BJ (cell line): Measurements from ENCODE around the gene ABLIM2. TPM values are rescaled to one million over a fixed set of nuclear protein-coding genes. Genes with fewer than 3 reads are reported as not detected.

ENCODE experiments used
- CTCF ChIA-PET: fragments of 350-600 bp; formaldehyde crosslinking; extraction: SDS; loops from one replicate; lab custom pipeline; 2021; ENCODE audit warnings: antibody characterized with exemption, inconsistent platforms; lab: Yijun Ruan, JAX
- POLR2A ChIA-PET: fragments of 300-600 bp; sonication (Branson Sonifier 250); formaldehyde crosslinking; extraction: SDS; loops from one replicate; lab custom pipeline; 2021; ENCODE audit warnings: antibody characterized with exemption; lab: Charles Lee
- DNase-seq: peaks from one replicate; pipeline ENCODE4 v3.0.0-alpha.2; 2011; ENCODE audit warnings: low read depth
- H3K27me3 ChIP-seq: 2 replicates; pipeline ENCODE4 v1.6.0; 2011; ENCODE audit warnings: low read length; ENCODE audit not compliant: control insufficient read depth, insufficient read depth
- H3K36me3 ChIP-seq: 2 replicates; pipeline ENCODE4 v1.5.1; 2011; ENCODE audit warnings: low read length; ENCODE audit not compliant: control insufficient read depth, insufficient read depth
- H3K4me3 ChIP-seq: 2 replicates; pipeline ENCODE4 v1.5.1; 2011; ENCODE audit warnings: low read depth, mild to moderate bottlenecking, control low read depth, low read length
- polyA plus RNA-seq: library from polyadenylated mRNA; depleted of rRNA; stranded (reverse); fragments of >200 nt; gene quantifications from 2 replicates; pipeline ENCODE4 v1.2.3, GENCODE V29; 2011
- TF ChIP-seq, protein P1 (sequence below): IDR thresholded peaks from 2 replicates; pipeline ENCODE4 v1.5.1; 2011; ENCODE audit warnings: low read depth, mild to moderate bottlenecking, control low read depth, inconsistent platforms, low read length, moderate library complexity; ENCODE audit not compliant: insufficient read depth

The ABLIM2 gene
- polyA plus RNA-seq, 1 experiment = 0.07 TPM

DNA sequence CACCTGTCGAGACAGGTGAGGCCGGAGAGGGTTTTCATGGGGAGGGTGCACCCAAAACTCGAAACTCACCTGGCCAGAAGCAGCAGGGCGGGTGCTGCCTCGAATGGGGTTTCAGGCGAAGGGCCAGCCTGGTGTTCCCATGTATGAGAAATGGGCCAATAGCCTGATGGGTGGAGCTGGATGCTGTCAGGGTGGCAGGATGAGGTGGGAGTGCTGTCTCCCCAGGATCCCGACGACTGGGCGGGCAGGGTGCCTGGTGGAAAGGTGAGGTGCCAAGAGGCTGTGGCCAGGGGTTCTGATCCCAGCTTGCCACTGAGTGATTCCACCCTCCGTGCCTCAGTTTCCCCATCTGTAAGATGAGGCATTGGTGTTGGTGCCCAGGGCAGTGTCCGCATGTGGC, 23.7 kb upstream of the ABLIM2 start:
- ChIA-PET CTCF (interaction anchor here (0.6 to 1.6 kb wide), 3 partner anchors 9 to 438 kb away, joined by 3 to 7 read pairs (median 4); no protein-coding TSS in a partner anchor), POLR2A (no interaction called here)
- Histone ChIP-seq H3K27me3 (peaks cover 9% of the 10 kb centered on the region), H3K4me3 (no peak overlapping the region), H3K36me3 (no peaks in the 10 kb centered on the region)
- TF ChIP-seq, protein P1, sequence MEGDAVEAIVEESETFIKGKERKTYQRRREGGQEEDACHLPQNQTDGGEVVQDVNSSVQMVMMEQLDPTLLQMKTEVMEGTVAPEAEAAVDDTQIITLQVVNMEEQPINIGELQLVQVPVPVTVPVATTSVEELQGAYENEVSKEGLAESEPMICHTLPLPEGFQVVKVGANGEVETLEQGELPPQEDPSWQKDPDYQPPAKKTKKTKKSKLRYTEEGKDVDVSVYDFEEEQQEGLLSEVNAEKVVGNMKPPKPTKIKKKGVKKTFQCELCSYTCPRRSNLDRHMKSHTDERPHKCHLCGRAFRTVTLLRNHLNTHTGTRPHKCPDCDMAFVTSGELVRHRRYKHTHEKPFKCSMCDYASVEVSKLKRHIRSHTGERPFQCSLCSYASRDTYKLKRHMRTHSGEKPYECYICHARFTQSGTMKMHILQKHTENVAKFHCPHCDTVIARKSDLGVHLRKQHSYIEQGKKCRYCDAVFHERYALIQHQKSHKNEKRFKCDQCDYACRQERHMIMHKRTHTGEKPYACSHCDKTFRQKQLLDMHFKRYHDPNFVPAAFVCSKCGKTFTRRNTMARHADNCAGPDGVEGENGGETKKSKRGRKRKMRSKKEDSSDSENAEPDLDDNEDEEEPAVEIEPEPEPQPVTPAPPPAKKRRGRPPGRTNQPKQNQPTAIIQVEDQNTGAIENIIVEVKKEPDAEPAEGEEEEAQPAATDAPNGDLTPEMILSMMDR = no peak
- no peak for DNase-seq

DNA sequence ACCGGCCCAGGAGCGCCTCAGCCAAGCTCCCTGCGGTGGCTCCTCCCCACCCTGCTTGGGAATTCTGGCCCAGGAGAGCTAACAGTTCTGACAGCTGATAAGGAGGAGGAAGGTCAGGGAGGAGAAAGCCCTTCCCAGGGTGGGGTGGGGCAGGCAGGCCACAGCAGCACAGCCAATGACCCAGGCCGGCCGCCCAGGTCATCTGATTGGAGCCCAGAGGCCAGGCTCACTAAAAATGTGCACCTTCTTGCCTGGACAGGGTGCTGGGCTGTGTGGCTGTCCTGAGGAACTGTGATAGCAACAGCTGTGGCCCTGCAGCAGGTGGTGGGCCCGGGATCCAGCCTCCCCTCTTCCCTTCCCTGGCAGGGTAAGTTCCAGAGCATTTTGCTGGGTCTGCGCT, 23.2 kb upstream of the ABLIM2 start:
- Histone ChIP-seq H3K27me3 (peaks cover 8% of the 10 kb centered on the region), H3K4me3 (no peak overlapping the region), H3K36me3 (no peaks in the 10 kb centered on the region)
- POLR2A ChIA-PET = no interaction called here
- DNase-seq = no peak
- CTCF ChIA-PET = interaction anchor here (0.6 to 7.0 kb wide), 4 partner anchors 10 to 437 kb away, joined by 3 to 80 read pairs (median 6); no protein-coding TSS in a partner anchor
- TF ChIP-seq, protein P1 = no peak

DNA sequence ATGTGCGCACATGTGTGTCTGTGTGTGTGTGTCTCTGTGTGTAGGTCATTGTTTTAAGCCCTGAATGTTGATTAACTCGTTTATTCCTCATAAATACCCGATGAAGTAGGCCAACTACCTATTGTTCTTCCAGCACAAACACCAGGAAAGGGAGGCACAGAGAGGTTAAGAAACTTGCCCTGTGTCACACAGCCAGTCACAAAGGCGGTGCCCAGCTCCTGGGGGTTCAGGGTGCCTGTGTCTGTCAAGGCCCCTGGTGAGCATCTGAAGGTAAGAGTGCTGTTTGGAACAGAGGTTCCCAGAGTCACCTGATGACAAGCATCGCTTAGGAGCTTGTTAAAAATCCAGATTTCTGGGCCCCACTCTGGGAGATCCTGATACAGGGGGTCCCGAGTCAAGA, 22.5 kb upstream of the ABLIM2 start:
- H3K27me3 ChIP-seq = peaks cover 7% of the 10 kb centered on the region
- CTCF ChIA-PET = interaction anchor here (1.6 to 7.0 kb wide), 2 partner anchors 58 to 222 kb away, joined by 7 to 80 read pairs; no protein-coding TSS in a partner anchor
- POLR2A ChIA-PET = no interaction called here
- H3K36me3 ChIP-seq = no peaks in the 10 kb centered on the region
- no peak for DNase-seq
- TF ChIP-seq, protein P1 = no peak
- H3K4me3 ChIP-seq = no peak overlapping the region

DNA sequence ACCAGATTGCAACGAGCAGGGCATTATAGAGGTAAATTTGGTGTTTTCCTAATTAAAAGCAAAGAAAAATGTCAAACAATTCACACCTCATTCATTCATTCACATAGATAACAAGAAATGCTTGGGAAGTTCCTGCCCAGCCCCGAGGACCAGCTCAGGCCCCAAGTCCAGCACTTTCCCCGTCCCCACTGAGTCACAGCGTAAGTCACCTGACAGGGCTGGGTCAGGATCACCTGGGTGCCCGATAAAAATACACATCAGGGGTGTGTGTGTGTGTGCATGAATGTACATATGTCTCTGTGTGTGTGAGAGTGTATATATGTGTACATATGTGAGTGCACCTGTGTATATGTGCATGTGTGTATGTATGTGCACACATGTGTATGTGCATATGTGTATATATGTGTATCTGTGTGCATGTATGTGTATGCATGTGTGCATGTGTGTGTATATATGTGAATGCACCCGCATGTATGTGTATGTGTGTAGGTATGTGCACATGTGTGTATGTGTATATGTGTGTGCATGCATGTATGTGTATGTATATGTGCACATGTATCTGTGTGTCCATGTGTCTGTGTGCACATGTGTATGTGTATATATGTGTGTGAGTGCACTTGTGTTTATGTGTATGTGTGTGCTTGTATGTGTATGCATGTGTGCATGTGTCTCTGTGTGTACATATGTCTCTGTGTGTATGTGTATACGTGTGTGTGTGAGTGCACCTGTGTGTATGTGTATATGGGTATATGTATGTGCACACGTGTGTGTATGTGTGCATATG, 21.9 kb upstream of the ABLIM2 start:
- DNase-seq = no peak
- POLR2A ChIA-PET = no interaction called here
- CTCF ChIA-PET = interaction anchor here (0.8 to 7.0 kb wide), 2 partner anchors 58 to 223 kb away, joined by 5 to 80 read pairs; no protein-coding TSS in a partner anchor

DNA sequence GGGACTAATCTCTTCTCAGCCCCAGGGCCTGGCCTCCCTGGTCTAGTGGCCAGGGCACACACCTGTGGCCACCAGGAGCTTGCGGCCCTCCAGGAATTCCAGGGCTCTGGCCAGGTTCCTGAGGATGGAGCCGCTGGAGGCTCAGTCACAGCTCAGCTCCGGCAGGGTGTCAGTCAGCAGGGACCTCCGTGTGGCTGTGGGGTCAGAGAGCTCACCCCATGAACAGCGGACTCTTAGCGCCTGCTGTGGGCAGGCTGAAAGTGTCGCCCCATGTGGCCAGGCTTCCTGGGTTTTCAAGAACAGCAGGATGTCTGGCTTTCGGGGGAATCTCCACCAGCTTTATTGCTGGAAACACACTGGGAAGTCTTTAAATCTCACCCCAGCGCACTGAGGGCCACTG, 21.2 kb upstream of the ABLIM2 start:
- DNase-seq = no peak
- CTCF ChIA-PET = interaction anchor here (0.8 to 7.0 kb wide), 2 partner anchors 59 to 223 kb away, joined by 5 to 80 read pairs; no protein-coding TSS in a partner anchor
- POLR2A ChIA-PET = no interaction called here
- Histone ChIP-seq H3K36me3 (no peaks in the 10 kb centered on the region), H3K4me3 (no peak overlapping the region), H3K27me3 (peaks cover 10% of the 10 kb centered on the region)
- TF ChIP-seq, protein P1 = no peak

More for the DNA sequence above, 21.9 kb upstream of the ABLIM2 start:
- H3K4me3 ChIP-seq = no peak overlapping the region
- peaks cover 7% of the 10 kb centered on the region for H3K27me3 ChIP-seq
- TF ChIP-seq, protein P1 = no peak
- H3K36me3 ChIP-seq = no peaks in the 10 kb centered on the region
